Stimulated activated CD8-positive, alpha-beta memory T cell treated with anti-CD3 and anti-CD28 coated beads, Interleukin-15, amount 100 ng/mL, for 24 hours (primary cell): ENCODE results near the gene IL31.

Experiments used
- DNase-seq: peaks from one replicate; pipeline ENCODE4 v3.0.0-alpha.2; 2020; ENCODE audit warnings: low read depth

The IL31 gene

GRCh38 chr12:122152754-122153153 lies 21.3 kb downstream of the IL31 start:
- DNase-seq: no peak

GRCh38 chr12:122150127-122150681 lies 23.8 kb downstream of the IL31 start:
- DNase-seq: no peak

GRCh38 chr12:122148657-122149056 lies 25.4 kb downstream of the IL31 start:
- DNase-seq: no peak

- no peak for DNase-seq
These were observed 26.3 kb downstream of the IL31 start for GRCh38 chr12:122147514-122148290.

- no peak for DNase-seq
These were observed 28.3 kb downstream of the IL31 start for GRCh38 chr12:122145505-122146330.

- no peak for DNase-seq
These were observed 29.1 kb downstream of the IL31 start for GRCh38 chr12:122144885-122145284.

GRCh38 chr12:122142857-122143256 lies 31.2 kb downstream of the IL31 start:
- DNase-seq: no peak

- DNase-seq: no peak
These were observed 31.9 kb downstream of the IL31 start for GRCh38 chr12:122141911-122142725.

- no peak for DNase-seq
These were observed 33.4 kb downstream of the IL31 start for GRCh38 chr12:122140467-122141257.

GRCh38 chr12:122139941-122140340 lies 34.1 kb downstream of the IL31 start:
- DNase-seq: no peak

- DNase-seq: no peak
These were observed 34.8 kb downstream of the IL31 start for GRCh38 chr12:122139266-122139665.

GRCh38 chr12:122138616-122139015 lies 35.4 kb downstream of the IL31 start:
- no peak for DNase-seq

- no peak for DNase-seq
These were observed 35.8 kb downstream of the IL31 start for GRCh38 chr12:122138181-122138580.

GRCh38 chr12:122137681-122138080 lies 36.3 kb downstream of the IL31 start:
- no peak for DNase-seq

GRCh38 chr12:122137229-122137628 lies 36.8 kb downstream of the IL31 start:
- no peak for DNase-seq

GRCh38 chr12:122135437-122136031 lies 38.5 kb downstream of the IL31 start:
- DNase-seq: no peak

- DNase-seq: no peak
These were observed 40.6 kb downstream of the IL31 start for GRCh38 chr12:122133192-122133950.

GRCh38 chr12:122130150-122130549 lies 43.9 kb downstream of the IL31 start:
- DNase-seq: no peak

GRCh38 chr12:122129131-122129530 lies 44.9 kb downstream of the IL31 start:
- DNase-seq: no peak

GRCh38 chr12:122128481-122128880 lies 45.5 kb downstream of the IL31 start:
- no peak for DNase-seq
